Measurements from ENCODE around the gene TBCCD1.

The TBCCD1 gene

GRCh38 chr3:186599785-186600166 is 32.6 kb upstream of the TBCCD1 start:
- DNase-seq (ENCODE audit: extremely low read depth, low read depth): no peak
- TF ChIP-seq, protein P1, sequence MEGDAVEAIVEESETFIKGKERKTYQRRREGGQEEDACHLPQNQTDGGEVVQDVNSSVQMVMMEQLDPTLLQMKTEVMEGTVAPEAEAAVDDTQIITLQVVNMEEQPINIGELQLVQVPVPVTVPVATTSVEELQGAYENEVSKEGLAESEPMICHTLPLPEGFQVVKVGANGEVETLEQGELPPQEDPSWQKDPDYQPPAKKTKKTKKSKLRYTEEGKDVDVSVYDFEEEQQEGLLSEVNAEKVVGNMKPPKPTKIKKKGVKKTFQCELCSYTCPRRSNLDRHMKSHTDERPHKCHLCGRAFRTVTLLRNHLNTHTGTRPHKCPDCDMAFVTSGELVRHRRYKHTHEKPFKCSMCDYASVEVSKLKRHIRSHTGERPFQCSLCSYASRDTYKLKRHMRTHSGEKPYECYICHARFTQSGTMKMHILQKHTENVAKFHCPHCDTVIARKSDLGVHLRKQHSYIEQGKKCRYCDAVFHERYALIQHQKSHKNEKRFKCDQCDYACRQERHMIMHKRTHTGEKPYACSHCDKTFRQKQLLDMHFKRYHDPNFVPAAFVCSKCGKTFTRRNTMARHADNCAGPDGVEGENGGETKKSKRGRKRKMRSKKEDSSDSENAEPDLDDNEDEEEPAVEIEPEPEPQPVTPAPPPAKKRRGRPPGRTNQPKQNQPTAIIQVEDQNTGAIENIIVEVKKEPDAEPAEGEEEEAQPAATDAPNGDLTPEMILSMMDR (IDR thresholded peaks at IDR 0.05; ENCODE audit: low read depth, low read length): no peak

- DNase-seq (ENCODE audit: extremely low read depth, low read depth): no peak
Observed at GRCh38 chr3:186599142-186599784, 32.1 kb upstream of the TBCCD1 start.

DNA sequence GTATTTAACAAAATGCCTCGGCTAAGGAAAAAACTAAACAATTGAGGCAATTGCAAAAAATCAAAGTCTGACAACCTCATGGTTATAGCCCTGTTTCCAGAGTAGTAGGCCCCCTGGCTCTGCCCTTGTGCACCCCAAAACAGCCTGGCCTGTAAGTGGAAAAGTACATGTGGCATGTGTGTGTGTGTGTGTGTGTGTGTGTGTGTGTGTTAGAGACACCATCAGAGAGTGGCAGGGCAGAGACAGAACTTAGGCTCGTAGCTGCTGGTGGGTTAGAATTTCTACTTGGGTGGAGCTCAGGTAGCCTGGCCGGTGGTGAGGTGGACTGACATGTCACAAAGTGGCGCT is 31.6 kb upstream of the TBCCD1 start:
- TF ChIP-seq, protein P1 (IDR thresholded peaks at IDR 0.05; ENCODE audit: low read depth, low read length): no peak
- no peak for DNase-seq (ENCODE audit: extremely low read depth, low read depth)

More at GRCh38 chr3:186599142-186599784, 32.1 kb upstream of the TBCCD1 start:
- TF ChIP-seq, protein P1 (IDR thresholded peaks at IDR 0.05; ENCODE audit: low read depth, low read length): no peak

- DNase-seq (ENCODE audit: extremely low read depth, low read depth): peak; percentile 69
Observed at GRCh38 chr3:186598108-186598784, 31.1 kb upstream of the TBCCD1 start.

GRCh38 chr3:186596568-186597287 is 29.6 kb upstream of the TBCCD1 start:
- no peak for DNase-seq (ENCODE audit: extremely low read depth, low read depth)
- TF ChIP-seq, protein P1 (IDR thresholded peaks at IDR 0.05; ENCODE audit: low read depth, low read length): no peak

More at GRCh38 chr3:186598108-186598784, 31.1 kb upstream of the TBCCD1 start:
- TF ChIP-seq, protein P1 (IDR thresholded peaks at IDR 0.05; ENCODE audit: low read depth, low read length): no peak

DNA sequence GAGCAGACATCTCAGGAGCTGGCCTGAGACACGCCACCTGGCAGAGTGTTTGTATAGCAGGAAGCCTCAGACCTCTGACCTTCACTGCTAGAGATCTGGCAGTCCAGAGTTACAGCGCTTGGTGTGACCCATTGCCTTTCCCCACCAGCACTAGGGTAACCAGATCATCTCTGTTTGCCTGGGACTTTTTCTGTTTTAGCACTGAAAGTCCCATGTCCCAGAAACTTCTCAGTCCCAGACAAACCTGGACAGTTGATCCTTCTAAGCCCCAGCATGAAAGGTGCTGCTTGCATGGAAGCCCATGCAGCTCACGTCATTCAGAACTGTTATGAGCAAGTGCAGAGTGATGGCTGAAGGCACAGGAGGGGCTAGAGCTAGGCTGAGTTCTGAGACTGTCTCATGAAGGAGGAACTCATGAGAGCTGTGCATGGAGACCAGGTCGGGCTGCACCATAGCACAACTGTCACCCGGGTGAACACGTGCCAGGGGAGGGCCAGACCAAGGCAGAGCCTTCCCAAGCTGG is 27.5 kb upstream of the TBCCD1 start:
- TF ChIP-seq, protein P1 (IDR thresholded peaks at IDR 0.05; ENCODE audit: low read depth, low read length): no peak
- DNase-seq (ENCODE audit: extremely low read depth, low read depth): no peak

- DNase-seq (ENCODE audit: extremely low read depth, low read depth): no peak
- TF ChIP-seq, protein P1 (IDR thresholded peaks at IDR 0.05; ENCODE audit: low read depth, low read length): no peak
Observed at GRCh38 chr3:186593862-186594261, 26.7 kb upstream of the TBCCD1 start.

Data from AG09319 (cell line).